ENCODE data around the gene TENM3. TPM values are rescaled to one million over a fixed set of nuclear protein-coding genes. Genes with fewer than 3 reads are reported as not detected.

TENM3 gene
- total RNA-seq, 1 experiment from 2014 or later, result 71.0 TPM

DNA sequence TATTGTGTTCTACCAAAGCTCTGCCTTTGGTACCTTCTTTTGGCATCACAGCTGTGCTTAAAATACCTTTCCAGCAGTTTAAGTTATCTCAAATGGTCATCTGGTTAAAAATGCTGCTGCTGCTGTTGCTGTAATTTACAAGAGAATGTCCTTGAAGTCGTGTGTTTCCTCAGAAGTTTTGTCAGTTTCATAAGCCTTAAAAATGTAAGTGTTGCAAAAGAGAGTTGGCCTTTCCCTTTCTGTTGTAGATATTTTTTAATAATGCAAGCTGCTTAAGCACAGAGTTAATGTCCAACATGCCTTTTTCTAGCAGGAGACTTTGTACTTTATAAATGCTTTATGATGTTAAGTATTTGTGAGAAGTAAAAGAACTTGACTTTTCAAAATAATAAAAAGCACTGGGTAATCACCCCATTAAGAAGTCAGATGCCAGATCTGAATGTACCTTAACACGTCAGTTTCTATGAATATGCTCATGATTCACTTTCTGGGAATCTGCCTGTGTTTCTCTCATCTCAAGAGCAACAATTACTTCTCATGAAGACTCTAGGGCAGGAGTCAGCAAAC lies 35.3 kb upstream of the TENM3 start (continued):
- TF ChIP-seq CREM (CRISPR knock-in tag; IDR thresholded peaks at IDR 0.05) (no peak), FOXP1 (CRISPR knock-in tag; IDR thresholded peaks at IDR 0.05; ENCODE audit: borderline replicate concordance) (no peak)

DNA sequence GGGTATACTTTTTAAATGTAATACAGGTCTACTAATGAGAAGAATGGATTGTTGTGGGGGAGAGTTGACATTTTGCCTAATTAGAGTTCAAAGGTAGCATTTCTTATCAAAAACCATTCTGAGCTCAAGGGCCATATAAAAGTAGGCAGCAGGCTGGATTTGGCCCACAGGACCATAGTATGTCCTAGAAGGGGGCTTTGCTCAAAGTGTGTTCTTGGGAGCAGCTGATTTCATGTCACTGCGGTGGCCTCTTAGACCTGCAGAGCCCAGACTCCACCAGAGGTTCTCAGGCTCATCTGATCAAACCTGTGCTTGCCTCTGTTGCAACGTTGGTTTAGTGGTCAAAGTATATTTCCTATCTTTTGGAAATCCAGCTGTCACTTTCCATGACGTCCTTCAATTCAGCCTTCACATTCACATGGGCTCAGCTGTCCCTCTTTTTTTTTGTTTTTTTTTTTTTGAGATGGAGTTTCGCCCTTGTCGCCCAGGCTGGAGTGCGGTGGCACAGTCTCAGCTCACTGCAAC lies 34.6 kb upstream of the TENM3 start:
- ChIA-PET CTCF (no interaction called here), POLR2A (interaction anchor here (0.6 kb wide), 1 partner anchor 408 kb away, joined by 4 read pairs; no protein-coding TSS in a partner anchor)
- no peak for DNase-seq (ENCODE audit: low spot score)
- H3K36me3 Mint-ChIP-seq, result no peaks in the 10 kb centered on the region
- TF ChIP-seq ZNF396 (CRISPR knock-in tag; IDR thresholded peaks at IDR 0.05; ENCODE audit: borderline replicate concordance) (no peak), GABPB1 (CRISPR knock-in tag; IDR thresholded peaks at IDR 0.05) (no peak), ZNF263 (CRISPR knock-in tag; IDR thresholded peaks at IDR 0.05; ENCODE audit: low read depth) (no peak), TEAD1 (CRISPR knock-in tag; IDR thresholded peaks at IDR 0.05) (no peak), OVOL2 (CRISPR knock-in tag; IDR thresholded peaks at IDR 0.05; ENCODE audit: borderline replicate concordance) (no peak)
- TF ChIP-seq, protein P1, sequence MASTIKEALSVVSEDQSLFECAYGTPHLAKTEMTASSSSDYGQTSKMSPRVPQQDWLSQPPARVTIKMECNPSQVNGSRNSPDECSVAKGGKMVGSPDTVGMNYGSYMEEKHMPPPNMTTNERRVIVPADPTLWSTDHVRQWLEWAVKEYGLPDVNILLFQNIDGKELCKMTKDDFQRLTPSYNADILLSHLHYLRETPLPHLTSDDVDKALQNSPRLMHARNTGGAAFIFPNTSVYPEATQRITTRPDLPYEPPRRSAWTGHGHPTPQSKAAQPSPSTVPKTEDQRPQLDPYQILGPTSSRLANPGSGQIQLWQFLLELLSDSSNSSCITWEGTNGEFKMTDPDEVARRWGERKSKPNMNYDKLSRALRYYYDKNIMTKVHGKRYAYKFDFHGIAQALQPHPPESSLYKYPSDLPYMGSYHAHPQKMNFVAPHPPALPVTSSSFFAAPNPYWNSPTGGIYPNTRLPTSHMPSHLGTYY (CRISPR knock-in tag; IDR thresholded peaks at IDR 0.05), result no peak
- TF ChIP-seq, protein P2, sequence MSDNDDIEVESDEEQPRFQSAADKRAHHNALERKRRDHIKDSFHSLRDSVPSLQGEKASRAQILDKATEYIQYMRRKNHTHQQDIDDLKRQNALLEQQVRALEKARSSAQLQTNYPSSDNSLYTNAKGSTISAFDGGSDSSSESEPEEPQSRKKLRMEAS (CRISPR knock-in tag; IDR thresholded peaks at IDR 0.05), result no peak
- no peak overlapping the region for H3K4me3 Mint-ChIP-seq
- H3K27me3 Mint-ChIP-seq (ENCODE audit: low read depth), result no peaks in the 10 kb centered on the region; the same call in 1 of the 2 replicates
- H3K9me3 Mint-ChIP-seq, result no peaks in the 10 kb centered on the region
- H3K27ac Mint-ChIP-seq, result 0 out of 2 replicates have a peak overlapping the region, but pooled peaks have one; percentile 86
- ATAC-seq, result no peak
- H3K4me1 Mint-ChIP-seq, result peaks cover 73% of the 10 kb centered on the region

DNA sequence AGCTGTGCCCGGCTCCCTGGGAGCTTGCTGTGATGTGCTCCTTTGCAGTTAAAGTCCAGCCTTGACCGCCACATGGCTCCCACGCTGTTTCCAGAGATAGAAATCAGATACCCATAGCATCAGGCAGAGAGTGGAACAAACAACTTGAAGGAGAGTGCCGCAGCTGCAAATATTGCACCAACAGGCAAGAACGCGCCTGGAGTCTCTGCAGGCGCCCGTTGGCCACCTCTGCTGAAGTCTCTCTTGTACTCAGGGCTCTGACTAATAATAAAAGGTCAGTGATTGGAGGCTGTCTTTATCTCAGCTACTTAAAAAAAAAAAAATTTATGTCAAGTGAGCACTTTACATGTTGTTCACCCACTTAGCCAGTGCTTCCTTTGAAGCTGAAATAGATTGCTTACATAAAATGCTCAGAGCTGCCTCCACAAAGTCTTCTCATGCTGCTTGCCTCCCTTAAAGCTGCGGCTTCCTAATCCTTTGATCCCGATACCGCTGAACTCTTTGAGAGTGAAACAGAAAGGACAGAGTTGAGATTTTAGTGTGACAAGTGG lies 30.9 kb upstream of the TENM3 start:
- Mint-ChIP-seq H3K27ac (peak overlapping the region; percentile 84), H3K36me3 (no peaks in the 10 kb centered on the region), H3K27me3 (ENCODE audit: low read depth) (no peaks in the 10 kb centered on the region), H3K4me3 (no peak overlapping the region), H3K9me3 (no peaks in the 10 kb centered on the region), H3K4me1 (peaks cover 47% of the 10 kb centered on the region)
- no peak for DNase-seq (ENCODE audit: low spot score)
- peak; percentile 29; the same call in 1 of the 2 replicates for ATAC-seq
- CTCF ChIA-PET, result no interaction called here
- TF ChIP-seq ZNF263 (CRISPR knock-in tag; IDR thresholded peaks at IDR 0.05; ENCODE audit: low read depth) (no peak), ZNF396 (CRISPR knock-in tag; IDR thresholded peaks at IDR 0.05; ENCODE audit: borderline replicate concordance) (no peak), OVOL2 (CRISPR knock-in tag; IDR thresholded peaks at IDR 0.05; ENCODE audit: borderline replicate concordance) (no peak), NR3C1 (CRISPR knock-in tag; conservative IDR thresholded peaks at IDR 0.05; ENCODE audit: low read depth) (no peak), SMAD3 (CRISPR knock-in tag; IDR thresholded peaks at IDR 0.05; ENCODE audit: borderline replicate concordance) (no peak), ATF1 (CRISPR knock-in tag; IDR thresholded peaks at IDR 0.05) (no peak), ZNF232 (CRISPR knock-in tag; IDR thresholded peaks at IDR 0.05) (no peak), CREB1 (CRISPR knock-in tag; IDR thresholded peaks at IDR 0.05) (no peak), MXD4 (CRISPR knock-in tag; IDR thresholded peaks at IDR 0.05; ENCODE audit: borderline replicate concordance) (no peak)
- TF ChIP-seq, protein P3, sequence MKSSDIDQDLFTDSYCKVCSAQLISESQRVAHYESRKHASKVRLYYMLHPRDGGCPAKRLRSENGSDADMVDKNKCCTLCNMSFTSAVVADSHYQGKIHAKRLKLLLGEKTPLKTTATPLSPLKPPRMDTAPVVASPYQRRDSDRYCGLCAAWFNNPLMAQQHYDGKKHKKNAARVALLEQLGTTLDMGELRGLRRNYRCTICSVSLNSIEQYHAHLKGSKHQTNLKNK (CRISPR knock-in tag; IDR thresholded peaks at IDR 0.05), result no peak
- TF ChIP-seq, protein P4, sequence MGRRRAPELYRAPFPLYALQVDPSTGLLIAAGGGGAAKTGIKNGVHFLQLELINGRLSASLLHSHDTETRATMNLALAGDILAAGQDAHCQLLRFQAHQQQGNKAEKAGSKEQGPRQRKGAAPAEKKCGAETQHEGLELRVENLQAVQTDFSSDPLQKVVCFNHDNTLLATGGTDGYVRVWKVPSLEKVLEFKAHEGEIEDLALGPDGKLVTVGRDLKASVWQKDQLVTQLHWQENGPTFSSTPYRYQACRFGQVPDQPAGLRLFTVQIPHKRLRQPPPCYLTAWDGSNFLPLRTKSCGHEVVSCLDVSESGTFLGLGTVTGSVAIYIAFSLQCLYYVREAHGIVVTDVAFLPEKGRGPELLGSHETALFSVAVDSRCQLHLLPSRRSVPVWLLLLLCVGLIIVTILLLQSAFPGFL (CRISPR knock-in tag; IDR thresholded peaks at IDR 0.05; ENCODE audit: borderline replicate concordance), result no peak
- TF ChIP-seq, protein P5, sequence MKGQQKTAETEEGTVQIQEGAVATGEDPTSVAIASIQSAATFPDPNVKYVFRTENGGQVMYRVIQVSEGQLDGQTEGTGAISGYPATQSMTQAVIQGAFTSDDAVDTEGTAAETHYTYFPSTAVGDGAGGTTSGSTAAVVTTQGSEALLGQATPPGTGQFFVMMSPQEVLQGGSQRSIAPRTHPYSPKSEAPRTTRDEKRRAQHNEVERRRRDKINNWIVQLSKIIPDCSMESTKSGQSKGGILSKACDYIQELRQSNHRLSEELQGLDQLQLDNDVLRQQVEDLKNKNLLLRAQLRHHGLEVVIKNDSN (CRISPR knock-in tag; IDR thresholded peaks at IDR 0.05), result no peak
- TF ChIP-seq, protein P6, sequence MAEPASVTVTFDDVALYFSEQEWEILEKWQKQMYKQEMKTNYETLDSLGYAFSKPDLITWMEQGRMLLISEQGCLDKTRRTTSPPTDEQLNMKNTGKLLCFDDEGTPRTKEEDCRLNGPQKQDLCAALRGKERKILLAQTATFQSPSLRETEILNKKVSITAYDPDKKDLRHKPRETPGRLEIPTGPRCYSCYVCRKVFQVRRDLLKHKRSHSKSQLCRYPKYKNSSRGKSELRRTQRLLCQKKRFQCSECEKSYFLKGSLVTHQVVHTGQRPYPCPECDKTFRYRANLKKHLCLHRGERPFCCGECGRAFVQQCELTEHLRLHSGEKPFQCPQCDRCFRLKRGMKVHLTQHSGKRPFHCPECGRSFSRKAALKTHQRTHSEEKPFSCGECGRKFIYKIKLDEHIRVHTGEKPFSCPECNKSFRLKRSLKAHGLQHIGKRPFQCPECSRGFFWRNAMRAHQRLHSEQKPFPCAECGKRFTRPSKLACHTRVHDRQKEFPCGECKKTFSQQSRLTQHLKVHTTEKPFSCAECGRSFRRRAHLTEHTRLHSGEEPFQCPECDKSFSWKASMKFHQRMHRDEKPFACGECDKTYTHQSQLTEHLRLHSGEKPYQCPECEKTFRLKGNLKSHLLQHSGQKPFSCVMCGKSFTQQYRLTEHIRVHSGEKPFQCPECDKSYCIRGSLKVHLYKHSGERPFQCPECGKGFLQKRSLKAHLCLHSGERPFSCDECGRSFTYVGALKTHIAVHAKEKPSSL (CRISPR knock-in tag; conservative IDR thresholded peaks at IDR 0.05), result no peak
- TF ChIP-seq, protein P7, sequence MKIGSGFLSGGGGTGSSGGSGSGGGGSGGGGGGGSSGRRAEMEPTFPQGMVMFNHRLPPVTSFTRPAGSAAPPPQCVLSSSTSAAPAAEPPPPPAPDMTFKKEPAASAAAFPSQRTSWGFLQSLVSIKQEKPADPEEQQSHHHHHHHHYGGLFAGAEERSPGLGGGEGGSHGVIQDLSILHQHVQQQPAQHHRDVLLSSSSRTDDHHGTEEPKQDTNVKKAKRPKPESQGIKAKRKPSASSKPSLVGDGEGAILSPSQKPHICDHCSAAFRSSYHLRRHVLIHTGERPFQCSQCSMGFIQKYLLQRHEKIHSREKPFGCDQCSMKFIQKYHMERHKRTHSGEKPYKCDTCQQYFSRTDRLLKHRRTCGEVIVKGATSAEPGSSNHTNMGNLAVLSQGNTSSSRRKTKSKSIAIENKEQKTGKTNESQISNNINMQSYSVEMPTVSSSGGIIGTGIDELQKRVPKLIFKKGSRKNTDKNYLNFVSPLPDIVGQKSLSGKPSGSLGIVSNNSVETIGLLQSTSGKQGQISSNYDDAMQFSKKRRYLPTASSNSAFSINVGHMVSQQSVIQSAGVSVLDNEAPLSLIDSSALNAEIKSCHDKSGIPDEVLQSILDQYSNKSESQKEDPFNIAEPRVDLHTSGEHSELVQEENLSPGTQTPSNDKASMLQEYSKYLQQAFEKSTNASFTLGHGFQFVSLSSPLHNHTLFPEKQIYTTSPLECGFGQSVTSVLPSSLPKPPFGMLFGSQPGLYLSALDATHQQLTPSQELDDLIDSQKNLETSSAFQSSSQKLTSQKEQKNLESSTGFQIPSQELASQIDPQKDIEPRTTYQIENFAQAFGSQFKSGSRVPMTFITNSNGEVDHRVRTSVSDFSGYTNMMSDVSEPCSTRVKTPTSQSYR (CRISPR knock-in tag; IDR thresholded peaks at IDR 0.05), result no peak
- POLR2A ChIA-PET, result no interaction called here
